GM20000 (cell line): Measurements from ENCODE around the gene MOSPD2.

Source experiments
- DNase-seq: peaks from one replicate; pipeline ENCODE4 v3.0.0; 2012; ENCODE audit warnings: low spot score
- CTCF ChIP-seq: IDR thresholded peaks from 2 replicates; pipeline ENCODE4 v1.5.1; 2012; ENCODE audit warnings: mild to moderate bottlenecking, control low read depth; ENCODE audit errors: extremely low read depth, missing control alignments

The MOSPD2 gene

GRCh38 chrX:14902537-14902936 lies 29.3 kb downstream of the MOSPD2 start:
- TF ChIP-seq CTCF = no peak
- no peak for DNase-seq

- no peak for DNase-seq
- TF ChIP-seq CTCF = no peak
Measured at GRCh38 chrX:14903891-14904290, 30.7 kb downstream of the MOSPD2 start.

GRCh38 chrX:14913241-14913640 lies 40.0 kb downstream of the MOSPD2 start:
- DNase-seq = no peak
- no peak for TF ChIP-seq CTCF

- DNase-seq = no peak
- no peak for TF ChIP-seq CTCF
Measured at GRCh38 chrX:14915596-14915995, 42.4 kb downstream of the MOSPD2 start.

- TF ChIP-seq CTCF = no peak
- DNase-seq = no peak
Measured at GRCh38 chrX:14916017-14916674, 42.9 kb downstream of the MOSPD2 start.

- DNase-seq = no peak
Measured at GRCh38 chrX:14919407-14919806, 46.2 kb downstream of the MOSPD2 start.

GRCh38 chrX:14920196-14920595 lies 47.0 kb downstream of the MOSPD2 start:
- no peak for TF ChIP-seq CTCF
- DNase-seq = no peak

More at GRCh38 chrX:14919407-14919806, 46.2 kb downstream of the MOSPD2 start:
- no peak for TF ChIP-seq CTCF
